ENCODE measurements around the gene NPC1L1.

DNA sequence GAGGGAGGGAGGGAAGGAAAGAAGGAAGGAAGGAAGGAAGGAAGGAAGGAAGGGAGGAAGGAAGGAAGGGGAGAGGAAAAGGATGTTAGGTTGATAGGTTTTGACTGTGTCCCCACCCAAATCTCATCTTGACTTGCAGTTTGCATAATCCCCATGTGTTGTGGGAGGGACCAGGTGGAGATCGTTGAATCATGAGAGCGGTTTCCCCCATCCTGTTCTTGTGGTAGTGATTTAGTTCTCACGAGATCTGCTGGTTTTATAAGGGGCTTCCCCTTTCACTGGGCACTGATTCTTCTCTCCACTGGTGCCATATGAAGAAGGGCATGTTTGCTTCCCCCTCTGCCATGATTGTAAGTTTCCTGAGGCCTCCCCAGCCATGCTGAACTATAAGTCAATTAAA lies 35.5 kb downstream of the NPC1L1 start:
- TF ChIP-seq, protein P1, sequence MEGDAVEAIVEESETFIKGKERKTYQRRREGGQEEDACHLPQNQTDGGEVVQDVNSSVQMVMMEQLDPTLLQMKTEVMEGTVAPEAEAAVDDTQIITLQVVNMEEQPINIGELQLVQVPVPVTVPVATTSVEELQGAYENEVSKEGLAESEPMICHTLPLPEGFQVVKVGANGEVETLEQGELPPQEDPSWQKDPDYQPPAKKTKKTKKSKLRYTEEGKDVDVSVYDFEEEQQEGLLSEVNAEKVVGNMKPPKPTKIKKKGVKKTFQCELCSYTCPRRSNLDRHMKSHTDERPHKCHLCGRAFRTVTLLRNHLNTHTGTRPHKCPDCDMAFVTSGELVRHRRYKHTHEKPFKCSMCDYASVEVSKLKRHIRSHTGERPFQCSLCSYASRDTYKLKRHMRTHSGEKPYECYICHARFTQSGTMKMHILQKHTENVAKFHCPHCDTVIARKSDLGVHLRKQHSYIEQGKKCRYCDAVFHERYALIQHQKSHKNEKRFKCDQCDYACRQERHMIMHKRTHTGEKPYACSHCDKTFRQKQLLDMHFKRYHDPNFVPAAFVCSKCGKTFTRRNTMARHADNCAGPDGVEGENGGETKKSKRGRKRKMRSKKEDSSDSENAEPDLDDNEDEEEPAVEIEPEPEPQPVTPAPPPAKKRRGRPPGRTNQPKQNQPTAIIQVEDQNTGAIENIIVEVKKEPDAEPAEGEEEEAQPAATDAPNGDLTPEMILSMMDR (CRISPR knock-in tag; IDR thresholded peaks at IDR 0.05) = no peak
- no peak for TF ChIP-seq ZBTB3 (CRISPR knock-in tag; IDR thresholded peaks at IDR 0.05; ENCODE audit: borderline replicate concordance, low read depth)
- TF ChIP-seq NCOR1 (IDR thresholded peaks at IDR 0.05; ENCODE audit: borderline replicate concordance, low read length) = no peak
- TF ChIP-seq KLF13 (CRISPR knock-in tag; IDR thresholded peaks at IDR 0.05) = no peak
- TF ChIP-seq ZNF431 (CRISPR knock-in tag; IDR thresholded peaks at IDR 0.05; ENCODE audit: borderline replicate concordance, low read depth) = no peak
- TF ChIP-seq, protein P2, sequence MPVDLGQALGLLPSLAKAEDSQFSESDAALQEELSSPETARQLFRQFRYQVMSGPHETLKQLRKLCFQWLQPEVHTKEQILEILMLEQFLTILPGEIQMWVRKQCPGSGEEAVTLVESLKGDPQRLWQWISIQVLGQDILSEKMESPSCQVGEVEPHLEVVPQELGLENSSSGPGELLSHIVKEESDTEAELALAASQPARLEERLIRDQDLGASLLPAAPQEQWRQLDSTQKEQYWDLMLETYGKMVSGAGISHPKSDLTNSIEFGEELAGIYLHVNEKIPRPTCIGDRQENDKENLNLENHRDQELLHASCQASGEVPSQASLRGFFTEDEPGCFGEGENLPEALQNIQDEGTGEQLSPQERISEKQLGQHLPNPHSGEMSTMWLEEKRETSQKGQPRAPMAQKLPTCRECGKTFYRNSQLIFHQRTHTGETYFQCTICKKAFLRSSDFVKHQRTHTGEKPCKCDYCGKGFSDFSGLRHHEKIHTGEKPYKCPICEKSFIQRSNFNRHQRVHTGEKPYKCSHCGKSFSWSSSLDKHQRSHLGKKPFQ (CRISPR knock-in tag; IDR thresholded peaks at IDR 0.05; ENCODE audit: insufficient replicate concordance) = no peak
- TF ChIP-seq EZH2 (conservative IDR thresholded peaks at IDR 0.05; ENCODE audit: low read depth, low read length) = no peak
- TF ChIP-seq, protein P3, sequence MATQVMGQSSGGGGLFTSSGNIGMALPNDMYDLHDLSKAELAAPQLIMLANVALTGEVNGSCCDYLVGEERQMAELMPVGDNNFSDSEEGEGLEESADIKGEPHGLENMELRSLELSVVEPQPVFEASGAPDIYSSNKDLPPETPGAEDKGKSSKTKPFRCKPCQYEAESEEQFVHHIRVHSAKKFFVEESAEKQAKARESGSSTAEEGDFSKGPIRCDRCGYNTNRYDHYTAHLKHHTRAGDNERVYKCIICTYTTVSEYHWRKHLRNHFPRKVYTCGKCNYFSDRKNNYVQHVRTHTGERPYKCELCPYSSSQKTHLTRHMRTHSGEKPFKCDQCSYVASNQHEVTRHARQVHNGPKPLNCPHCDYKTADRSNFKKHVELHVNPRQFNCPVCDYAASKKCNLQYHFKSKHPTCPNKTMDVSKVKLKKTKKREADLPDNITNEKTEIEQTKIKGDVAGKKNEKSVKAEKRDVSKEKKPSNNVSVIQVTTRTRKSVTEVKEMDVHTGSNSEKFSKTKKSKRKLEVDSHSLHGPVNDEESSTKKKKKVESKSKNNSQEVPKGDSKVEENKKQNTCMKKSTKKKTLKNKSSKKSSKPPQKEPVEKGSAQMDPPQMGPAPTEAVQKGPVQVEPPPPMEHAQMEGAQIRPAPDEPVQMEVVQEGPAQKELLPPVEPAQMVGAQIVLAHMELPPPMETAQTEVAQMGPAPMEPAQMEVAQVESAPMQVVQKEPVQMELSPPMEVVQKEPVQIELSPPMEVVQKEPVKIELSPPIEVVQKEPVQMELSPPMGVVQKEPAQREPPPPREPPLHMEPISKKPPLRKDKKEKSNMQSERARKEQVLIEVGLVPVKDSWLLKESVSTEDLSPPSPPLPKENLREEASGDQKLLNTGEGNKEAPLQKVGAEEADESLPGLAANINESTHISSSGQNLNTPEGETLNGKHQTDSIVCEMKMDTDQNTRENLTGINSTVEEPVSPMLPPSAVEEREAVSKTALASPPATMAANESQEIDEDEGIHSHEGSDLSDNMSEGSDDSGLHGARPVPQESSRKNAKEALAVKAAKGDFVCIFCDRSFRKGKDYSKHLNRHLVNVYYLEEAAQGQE (IDR thresholded peaks at IDR 0.05; ENCODE audit: borderline replicate concordance in 1 of 2, low read depth in 1 of 2, low read length in 2 of 2) = no peak
- TF ChIP-seq MEIS1 (CRISPR knock-in tag; IDR thresholded peaks at IDR 0.05; ENCODE audit: borderline replicate concordance) = no peak
- no peak for TF ChIP-seq CHD2 (IDR thresholded peaks at IDR 0.05; ENCODE audit: low read depth, low read length)

Measured in HepG2 (cell line).